ENCODE measurements around the gene DCBLD2.

- TF ChIP-seq POLR2A (IDR thresholded peaks at IDR 0.05; ENCODE audit: low read depth, low read length) = no peak
- no peak for TF ChIP-seq TAF1 (IDR thresholded peaks at IDR 0.05; ENCODE audit: borderline replicate concordance, low read depth, low read length)
These were observed 7.8 kb downstream of the DCBLD2 start for GRCh38 chr3:98893740-98894139.
